B cell (primary cell): ENCODE results near the gene TTC34. TPM values are rescaled to one million over a fixed set of nuclear protein-coding genes. Genes with fewer than 3 reads are reported as not detected.

Source experiments
- ATAC-seq: fragments of 200-7000 bp; cut with Tn5 transposase; one replicate; pipeline ENCODE4 v1.10.0; 2021; ENCODE audit warnings: low read depth, mild to moderate bottlenecking, moderate number of reproducible peaks, moderate library complexity
- CTCF ChIA-PET: fragments of 350-600 bp; sonication (Branson Sonifier 250); formaldehyde crosslinking; loops from one replicate; lab custom pipeline; 2021; ENCODE audit warnings: antibody characterized with exemption, inconsistent platforms; lab: Charles Lee
- POLR2A ChIA-PET: fragments of 350-600 bp; sonication (Branson Sonifier 250); formaldehyde crosslinking; loops from one replicate; lab custom pipeline; 2021; ENCODE audit warnings: antibody characterized with exemption; lab: Charles Lee
- DNase-seq: peaks from one replicate; pipeline ENCODE4 v3.0.0; 2013
- H2AFZ ChIP-seq: 2 replicates; pipeline ENCODE4 v1.6.1; 2012; ENCODE audit warnings: mild to moderate bottlenecking, low read depth, low read length; ENCODE audit not compliant: insufficient read depth, poor library complexity, severe bottlenecking
- H3K27ac ChIP-seq, 2 donors: 1 replicate in 1 of 2; 2 replicates in 1 of 2; pipeline ENCODE4 v1.5.1; 2012 to 2013; ENCODE audit warnings: low read length in 2 of 2, mild to moderate bottlenecking in 2 of 2, moderate library complexity in 1 of 2
- H3K27me3 ChIP-seq, 4 experiments: fragments of 200-600 bp in 1 of 4; sonication (generic) in 1 of 4; replicated peaks in 1 of 4; 1 replicate in 2 of 4; 2 replicates in 2 of 4; pipeline versions ENCODE4 v1.6.1 to v1.7.0; 2013 to 2016; ENCODE audit warnings: low read length in 3 of 4, mild to moderate bottlenecking in 2 of 4, mixed read lengths in 1 of 4, moderate library complexity in 1 of 4; ENCODE audit not compliant: insufficient read depth in 4 of 4, control insufficient read depth in 3 of 4; ENCODE audit errors: control extremely low read depth in 1 of 4
- H3K36me3 ChIP-seq, 2 experiments: replicated peaks in 1 of 2; 1 replicate in 1 of 2; 2 replicates in 1 of 2; pipeline versions ENCODE4 v1.6.1 to v1.7.1; 2013; ENCODE audit warnings: low read length in 1 of 2; ENCODE audit not compliant: insufficient read depth in 2 of 2, control insufficient read depth in 1 of 2; ENCODE audit errors: control extremely low read depth in 1 of 2, extremely low read depth in 1 of 2
- H3K4me1 ChIP-seq, 2 donors: fragments of 200-600 bp in 1 of 2; sonication (generic) in 1 of 2; 1 replicate in 1 of 2; 2 replicates in 1 of 2; pipeline versions ENCODE4 v1.5.1 to v1.6.1; 2013 to 2017; ENCODE audit warnings: low read length in 2 of 2; ENCODE audit not compliant: control insufficient read depth in 2 of 2, insufficient read depth in 2 of 2
- H3K4me2 ChIP-seq: replicated peaks from 2 replicates; pipeline ENCODE3; 2012; ENCODE audit warnings: mild to moderate bottlenecking, low read depth, low read length; ENCODE audit not compliant: poor library complexity, severe bottlenecking
- H3K4me3 ChIP-seq, 5 experiments: fragments of 200-600 bp in 1 of 5; sonication (generic) in 1 of 5; 1 replicate in 3 of 5; 2 replicates in 2 of 5; pipeline versions ENCODE4 v1.5.1 to v1.7.0; 2011 to 2016; ENCODE audit warnings: low read length in 4 of 5, mild to moderate bottlenecking in 4 of 5, low read depth in 2 of 5, control low read depth in 1 of 5, moderate library complexity in 1 of 5; ENCODE audit not compliant: insufficient read depth in 1 of 5; ENCODE audit errors: control extremely low read depth in 1 of 5, extremely low read depth in 1 of 5
- H3K79me2 ChIP-seq: fragments of 200-600 bp; sonication (generic); one replicate; pipeline ENCODE4 v1.6.0; 2016; ENCODE audit warnings: low read length; ENCODE audit not compliant: control insufficient read depth, insufficient read depth
- H3K9ac ChIP-seq: fragments of 200-600 bp; sonication (generic); 2 replicates; pipeline ENCODE4 v1.6.1; 2017; ENCODE audit warnings: mild to moderate bottlenecking, low read length, moderate library complexity
- H3K9me3 ChIP-seq, 3 donors: one replicate each; pipeline versions ENCODE4 v1.6.1 to v1.7.1; 2013; ENCODE audit warnings: low read length in 2 of 3; ENCODE audit not compliant: control insufficient read depth in 2 of 3, insufficient read depth in 1 of 3; ENCODE audit errors: control extremely low read depth in 1 of 3
- H4K20me1 ChIP-seq: 2 replicates; pipeline ENCODE4 v1.6.0; 2012; ENCODE audit warnings: mild to moderate bottlenecking, low read length; ENCODE audit not compliant: insufficient read depth, control insufficient read depth, poor library complexity, severe bottlenecking
- H3K27ac Mint-ChIP-seq: one replicate; pipeline ENCODE4 v1.8.0; 2021; ENCODE audit warnings: mixed read lengths
- H3K27me3 Mint-ChIP-seq: one replicate; pipeline ENCODE4 v1.8.0; 2021; ENCODE audit warnings: mixed read lengths
- H3K4me1 Mint-ChIP-seq: one replicate; pipeline ENCODE4 v1.8.0; 2021; ENCODE audit warnings: mixed read lengths
- H3K4me3 Mint-ChIP-seq: one replicate; pipeline ENCODE4 v1.8.0; 2021; ENCODE audit warnings: mixed read lengths
- H3K9me3 Mint-ChIP-seq: one replicate; pipeline ENCODE4 v1.8.0; 2022; ENCODE audit warnings: mixed read lengths; ENCODE audit not compliant: insufficient read depth
- EZH2 ChIP-seq: IDR thresholded peaks from 2 replicates; pipeline ENCODE4 v1.6.1; 2012; ENCODE audit warnings: borderline replicate concordance, low read depth, mild to moderate bottlenecking, moderate library complexity, low read length; ENCODE audit not compliant: insufficient read depth, poor library complexity, severe bottlenecking
- WGBS: methylation state at CpG from one replicate; pipeline ENCODE4 v1.1.5; 2013; ENCODE audit warnings: missing lambda C conversion rate; ENCODE audit not compliant: insufficient coverage; 5-methylcytosine and 5-hydroxymethylcytosine counted together
- intact Hi-C: fragments of 100-400 bp; cut with micrococcal nuclease; formaldehyde crosslinking; loops from one replicate; pipeline ENCODE4 v1.10.0; 2022
- polyA plus RNA-seq: library from polyadenylated mRNA; depleted of rRNA; stranded (reverse); fragments of >200 nt; gene quantifications from 2 replicates; pipeline ENCODE4 v1.2.3, GENCODE V29; 2012
- total RNA-seq, 2 donors: library from RNA; stranded (reverse); fragments of 120-200 nt in 1 of 2; gene quantifications; 1 replicate in 1 of 2; 2 replicates in 1 of 2; pipeline versions ENCODE4 v1.2.3 to v1.2.4, GENCODE V29; 2013 to 2022
- TF ChIP-seq, protein P1 (sequence below): fragments of 200-600 bp; IDR thresholded peaks from one replicate; pipeline ENCODE4 v1.8.0; 2022; ENCODE audit warnings: antibody characterized with exemption, mild to moderate bottlenecking

Gene TTC34
- total and polyA plus RNA-seq, 2 donors (not counting 1 experiment from before 2014, with no cell fraction given), result 2.1 to 8.1 TPM

DNA sequence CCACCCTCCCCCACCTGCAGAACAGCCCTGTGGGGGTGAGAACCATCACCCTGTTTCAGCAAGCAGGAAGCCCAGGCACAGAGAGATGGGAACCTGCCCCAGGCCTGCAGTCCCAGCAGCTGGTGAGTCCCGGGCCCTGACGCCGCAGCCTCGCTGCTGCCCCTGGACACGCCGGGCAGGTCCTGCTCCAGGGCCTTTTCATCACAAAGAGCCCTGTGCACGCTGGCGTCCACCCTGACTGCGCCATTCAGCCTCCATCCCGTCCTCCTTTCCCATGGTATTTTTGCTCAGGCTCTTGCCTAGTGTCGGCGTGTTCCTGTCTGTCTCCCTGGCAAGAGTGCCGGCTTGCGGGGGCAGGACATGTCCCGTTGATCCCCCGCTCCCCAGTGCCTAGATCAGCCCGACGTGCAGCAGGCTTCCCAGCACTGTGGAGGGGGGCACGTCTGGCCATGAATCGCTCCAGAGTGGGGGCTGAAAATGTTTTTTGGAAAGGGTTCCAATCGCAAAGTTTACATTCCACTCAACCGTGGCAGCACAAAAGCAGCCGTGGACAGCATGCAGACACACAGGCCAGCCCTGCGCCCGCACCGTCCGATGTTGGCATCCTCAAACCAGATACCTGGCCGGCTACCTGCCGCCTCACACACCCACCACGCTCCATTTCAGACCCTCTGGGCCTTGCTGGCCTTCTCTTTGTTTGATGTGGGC lies 6.3 kb upstream of the TTC34 start:
- intact Hi-C loops, result no loop called here
- TF ChIP-seq, protein P1, sequence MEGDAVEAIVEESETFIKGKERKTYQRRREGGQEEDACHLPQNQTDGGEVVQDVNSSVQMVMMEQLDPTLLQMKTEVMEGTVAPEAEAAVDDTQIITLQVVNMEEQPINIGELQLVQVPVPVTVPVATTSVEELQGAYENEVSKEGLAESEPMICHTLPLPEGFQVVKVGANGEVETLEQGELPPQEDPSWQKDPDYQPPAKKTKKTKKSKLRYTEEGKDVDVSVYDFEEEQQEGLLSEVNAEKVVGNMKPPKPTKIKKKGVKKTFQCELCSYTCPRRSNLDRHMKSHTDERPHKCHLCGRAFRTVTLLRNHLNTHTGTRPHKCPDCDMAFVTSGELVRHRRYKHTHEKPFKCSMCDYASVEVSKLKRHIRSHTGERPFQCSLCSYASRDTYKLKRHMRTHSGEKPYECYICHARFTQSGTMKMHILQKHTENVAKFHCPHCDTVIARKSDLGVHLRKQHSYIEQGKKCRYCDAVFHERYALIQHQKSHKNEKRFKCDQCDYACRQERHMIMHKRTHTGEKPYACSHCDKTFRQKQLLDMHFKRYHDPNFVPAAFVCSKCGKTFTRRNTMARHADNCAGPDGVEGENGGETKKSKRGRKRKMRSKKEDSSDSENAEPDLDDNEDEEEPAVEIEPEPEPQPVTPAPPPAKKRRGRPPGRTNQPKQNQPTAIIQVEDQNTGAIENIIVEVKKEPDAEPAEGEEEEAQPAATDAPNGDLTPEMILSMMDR, result no peak
- TF ChIP-seq EZH2, result no peak
- Histone ChIP-seq H3K9me3 (peaks cover 0 to 8% (median 0%) of the 10 kb centered on the region in 3 donors), H3K27me3 (no peaks in the 10 kb centered on the region), H4K20me1 (no peaks in the 10 kb centered on the region), H2AFZ (no peak overlapping the region), H3K4me2 (no peak overlapping the region), H3K9ac (no peak overlapping the region), H3K4me1 (no peaks in the 10 kb centered on the region), H3K27ac (no peak overlapping the region), H3K36me3 (no peaks in the 10 kb centered on the region), H3K79me2 (no peaks in the 10 kb centered on the region), H3K4me3 (no peak overlapping the region)
- CTCF ChIA-PET, result no interaction called here
- no peaks in the 10 kb centered on the region for H3K27me3 Mint-ChIP-seq
- POLR2A ChIA-PET, result no interaction called here
- 90% methylated on average over 27 of the region's 30 CpGs for WGBS
- no peak overlapping the region for H3K4me3 Mint-ChIP-seq
- H3K9me3 Mint-ChIP-seq, result no peaks in the 10 kb centered on the region
- no peak overlapping the region for H3K27ac Mint-ChIP-seq
- ATAC-seq (no peak), DNase-seq (no peak)
- H3K4me1 Mint-ChIP-seq, result no peaks in the 10 kb centered on the region

DNA sequence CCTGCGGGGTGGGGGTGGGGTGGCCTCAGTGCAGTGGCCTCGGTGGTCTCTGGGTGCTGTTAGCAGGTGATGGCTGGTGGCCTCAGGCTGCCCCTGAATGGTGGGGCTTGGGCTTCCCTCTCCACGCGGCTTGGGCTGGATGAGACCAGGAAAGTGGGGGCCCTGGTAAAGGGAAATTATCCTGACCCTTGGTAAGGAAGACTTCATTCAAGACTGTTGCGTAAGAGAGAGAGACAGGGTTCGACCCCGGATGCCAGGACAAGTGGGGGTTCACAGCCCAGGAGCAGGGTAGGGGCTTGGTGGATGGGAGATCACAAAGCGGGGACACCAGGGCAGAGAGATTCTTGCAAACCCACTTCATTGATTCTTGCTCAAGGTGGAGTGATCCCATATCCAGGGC lies 5.5 kb upstream of the TTC34 start:
- no peaks in the 10 kb centered on the region for H3K36me3 ChIP-seq
- no peak for DNase-seq
- no peak overlapping the region for H3K27ac Mint-ChIP-seq
- H3K79me2 ChIP-seq, result no peaks in the 10 kb centered on the region
- no peak overlapping the region for H3K9ac ChIP-seq
- H3K9me3 Mint-ChIP-seq, result no peaks in the 10 kb centered on the region
- intact Hi-C loops, result no loop called here
- no peaks in the 10 kb centered on the region for H3K4me1 ChIP-seq
- H2AFZ ChIP-seq, result no peak overlapping the region
- no peak overlapping the region for H3K4me3 Mint-ChIP-seq
- H3K4me2 ChIP-seq, result no peak overlapping the region
- H3K27ac ChIP-seq, result no peak overlapping the region
- no peak for TF ChIP-seq EZH2
- TF ChIP-seq, protein P1, result no peak
- no peaks in the 10 kb centered on the region for H3K4me1 Mint-ChIP-seq
- H4K20me1 ChIP-seq, result no peaks in the 10 kb centered on the region
- no peaks in the 10 kb centered on the region for H3K27me3 Mint-ChIP-seq
- H3K9me3 ChIP-seq, result peaks cover 0 to 1% (median 0%) of the 10 kb centered on the region in 3 donors
- POLR2A ChIA-PET, result no interaction called here
- H3K27me3 ChIP-seq, result no peaks in the 10 kb centered on the region
- H3K4me3 ChIP-seq, result no peak overlapping the region
- ATAC-seq, result no peak
- CTCF ChIA-PET, result no interaction called here
- WGBS, result 83% methylated on average over 8 of the region's 8 CpGs
